ENCODE results near the gene MYBBP1A. TPM values are rescaled to one million over a fixed set of nuclear protein-coding genes. Genes with fewer than 3 reads are reported as not detected.
"Not testable (repeated sequence)": the region's sequence is repeated elsewhere in the genome, so short reads cannot be mapped to it uniquely, and the experiment has no call there.

MYBBP1A gene
- total RNA-seq, 1 donor from 2014 or later, result 87.3 TPM

GRCh38 chr17:4588898-4589625, 33.9 kb upstream of the MYBBP1A start:
- intact Hi-C loops (cut with micrococcal nuclease), result no loop called here

- intact Hi-C loops (cut with micrococcal nuclease), result no loop called here
Measured at GRCh38 chr17:4588391-4588790, 33.2 kb upstream of the MYBBP1A start.

- intact Hi-C loops (cut with micrococcal nuclease), result no loop called here
Measured at GRCh38 chr17:4587803-4588202, 32.6 kb upstream of the MYBBP1A start.

GRCh38 chr17:4587195-4587594, 32.0 kb upstream of the MYBBP1A start:
- intact Hi-C loops (cut with micrococcal nuclease), result no loop called here

- intact Hi-C loops (cut with micrococcal nuclease), result no loop called here
Measured at GRCh38 chr17:4586043-4586442, 30.9 kb upstream of the MYBBP1A start.

- intact Hi-C loops (cut with micrococcal nuclease), result no loop called here
Measured at GRCh38 chr17:4585638-4585994, 30.4 kb upstream of the MYBBP1A start.

- intact Hi-C loops (cut with micrococcal nuclease), result no loop called here
Measured at GRCh38 chr17:4584917-4585637, 29.9 kb upstream of the MYBBP1A start.

- intact Hi-C loops (cut with micrococcal nuclease), result no loop called here
Measured at GRCh38 chr17:4584101-4584916, 29.1 kb upstream of the MYBBP1A start, which contains the start of gene SMTNL2. Gene SMTNL2, plus strand, starts transcription at chr17:4584529. Its CDS starts 77 bp downstream, at chr17:4584606.

GRCh38 chr17:4583782-4584100, 28.6 kb upstream of the MYBBP1A start:
- intact Hi-C loops (cut with micrococcal nuclease), result no loop called here

- intact Hi-C loops (cut with micrococcal nuclease), result no loop called here
Measured at GRCh38 chr17:4583206-4583605, 28.0 kb upstream of the MYBBP1A start.

GRCh38 chr17:4582691-4583090, 27.5 kb upstream of the MYBBP1A start:
- intact Hi-C loops (cut with micrococcal nuclease), result no loop called here

GRCh38 chr17:4582101-4582501, 26.9 kb upstream of the MYBBP1A start:
- intact Hi-C loops (cut with micrococcal nuclease), result no loop called here

- intact Hi-C loops (cut with micrococcal nuclease), result no loop called here
Measured at GRCh38 chr17:4580291-4580690, 25.1 kb upstream of the MYBBP1A start.

GRCh38 chr17:4579678-4580077, 24.5 kb upstream of the MYBBP1A start:
- intact Hi-C loops (cut with micrococcal nuclease), result no loop called here

GRCh38 chr17:4578349-4578748, 23.2 kb upstream of the MYBBP1A start:
- intact Hi-C loops (cut with micrococcal nuclease), result not testable (repeated sequence)

GRCh38 chr17:4577386-4577993, 22.3 kb upstream of the MYBBP1A start:
- intact Hi-C loops (cut with micrococcal nuclease), result no loop called here

GRCh38 chr17:4576729-4577322, 21.6 kb upstream of the MYBBP1A start:
- intact Hi-C loops (cut with micrococcal nuclease), result no loop called here

GRCh38 chr17:4576161-4576558, 21.0 kb upstream of the MYBBP1A start:
- intact Hi-C loops (cut with micrococcal nuclease), result no loop called here

GRCh38 chr17:4574448-4575045, 19.4 kb upstream of the MYBBP1A start:
- intact Hi-C loops (cut with micrococcal nuclease), result no loop called here

- intact Hi-C loops (cut with micrococcal nuclease), result loop anchor here (1.0 kb wide), 1 partner anchor 8 kb away; no protein-coding TSS in a partner anchor
Measured at GRCh38 chr17:4573669-4574068, 18.5 kb upstream of the MYBBP1A start.

- intact Hi-C loops (cut with micrococcal nuclease), result loop anchor here (1.0 kb wide), 1 partner anchor 8 kb away; no protein-coding TSS in a partner anchor
Measured at GRCh38 chr17:4573115-4573514, 17.9 kb upstream of the MYBBP1A start.
